K562 (cell line): ENCODE results near the gene FBN3. TPM values are rescaled to one million over a fixed set of nuclear protein-coding genes. Genes with fewer than 3 reads are reported as not detected.

Source experiments
- CHD7 ChIP-seq: fragments of 200-600 bp; sonication (generic); IDR thresholded peaks from one replicate; pipeline ENCODE4 v1.6.1; 2012; ENCODE audit warnings: mild to moderate bottlenecking, low read depth, low read length, inconsistent platforms
- NR2F6 ChIP-seq: fragments of 450-650 bp; formaldehyde crosslinking; IDR thresholded peaks from 2 replicates; pipeline ENCODE4 v1.4.0; 2020; ENCODE audit warnings: mild to moderate bottlenecking
- SMC3 ChIP-seq: conservative IDR thresholded peaks from 2 replicates; pipeline ENCODE4 v1.6.1; 2011; ENCODE audit warnings: low read depth, low read length, improper control_type of control experiment; ENCODE audit not compliant: insufficient read depth
- ZBTB1 ChIP-seq: sonication (generic); formaldehyde crosslinking; IDR thresholded peaks from 2 replicates; pipeline ENCODE4 v1.8.1; 2023; ENCODE audit warnings: missing genetic modification reagents, low read depth, mild to moderate bottlenecking, borderline replicate concordance
- ZBTB11 ChIP-seq, 3 experiments: fragments of 200-800 bp in 1 of 3; fragments of 250-450 bp in 1 of 3; fragments of 450-650 bp in 1 of 3; sonication (Bioruptor Pico) in 1 of 3; sonication (Bioruptor generic) in 1 of 3; formaldehyde crosslinking in 1 of 3; IDR thresholded peaks; 2 replicates each; pipeline versions ENCODE4 v1.6.1 to v1.8.0; 2016 to 2022; ENCODE audit warnings: mild to moderate bottlenecking in 2 of 3, missing genetic modification characterization in 2 of 3, missing compliant biosample characterization in 1 of 3, moderate library complexity in 1 of 3
- ZNF239 ChIP-seq: fragments of 250-450 bp; sonication (Bioruptor Pico); IDR thresholded peaks from 2 replicates; pipeline ENCODE4 v1.4.0; 2020; ENCODE audit warnings: mild to moderate bottlenecking
- ZNF253 ChIP-seq: fragments of 250-450 bp; sonication (Bioruptor Pico); conservative IDR thresholded peaks from 2 replicates; pipeline ENCODE4 v1.6.1; 2021; ENCODE audit warnings: mild to moderate bottlenecking
- ZNF766 ChIP-seq: fragments of 200-800 bp; sonication (Bioruptor generic); conservative IDR thresholded peaks from 2 replicates; pipeline ENCODE4 v1.6.1; 2016; ENCODE audit warnings: missing genetic modification characterization, missing compliant biosample characterization
- polyA plus RNA-seq, 8 experiments: library from polyadenylated mRNA; depleted of rRNA in 4 of 8; stranded (reverse) in 5 of 8; unstranded in 3 of 8; fragments of >200 nt; fragmentation: Nextera tagmentation in 2 of 8; fragmentation: Illumina TruSeq in 1 of 8; extraction: Ambion mirVana in 2 of 8; extraction: Trizol in 1 of 8; gene quantifications; 2 replicates each; pipeline versions ENCODE4 v1.2.1 to v1.2.3, GENCODE V29; 2011 to 2014; ENCODE audit warnings: inconsistent platforms in 1 of 8, missing spikeins in 1 of 8
- total RNA-seq, 7 experiments: library from RNA; depleted of rRNA in 6 of 7; stranded (reverse); fragments of >200 nt in 6 of 7; fragmentation: Illumina TruSeq in 2 of 7; extraction: Trizol in 2 of 7; gene quantifications; 2 replicates each; pipeline versions ENCODE4 v1.2.1 to v1.2.3, GENCODE V29; 2011 to 2021; ENCODE audit warnings: low replicate concordance in 1 of 7
- TF ChIP-seq, protein P1 (sequence below): fragments of 450-650 bp; IDR thresholded peaks from 2 replicates; pipeline ENCODE4 v1.6.1; 2017; ENCODE audit warnings: antibody characterized with exemption

The FBN3 gene
- total and polyA plus RNA-seq, 9 of the 15 experiments (the other 6 are each of a cell fraction or from before 2014, with no cell fraction given): under 0.01 to 0.29 (median 0.01) TPM; not detected in 4

DNA sequence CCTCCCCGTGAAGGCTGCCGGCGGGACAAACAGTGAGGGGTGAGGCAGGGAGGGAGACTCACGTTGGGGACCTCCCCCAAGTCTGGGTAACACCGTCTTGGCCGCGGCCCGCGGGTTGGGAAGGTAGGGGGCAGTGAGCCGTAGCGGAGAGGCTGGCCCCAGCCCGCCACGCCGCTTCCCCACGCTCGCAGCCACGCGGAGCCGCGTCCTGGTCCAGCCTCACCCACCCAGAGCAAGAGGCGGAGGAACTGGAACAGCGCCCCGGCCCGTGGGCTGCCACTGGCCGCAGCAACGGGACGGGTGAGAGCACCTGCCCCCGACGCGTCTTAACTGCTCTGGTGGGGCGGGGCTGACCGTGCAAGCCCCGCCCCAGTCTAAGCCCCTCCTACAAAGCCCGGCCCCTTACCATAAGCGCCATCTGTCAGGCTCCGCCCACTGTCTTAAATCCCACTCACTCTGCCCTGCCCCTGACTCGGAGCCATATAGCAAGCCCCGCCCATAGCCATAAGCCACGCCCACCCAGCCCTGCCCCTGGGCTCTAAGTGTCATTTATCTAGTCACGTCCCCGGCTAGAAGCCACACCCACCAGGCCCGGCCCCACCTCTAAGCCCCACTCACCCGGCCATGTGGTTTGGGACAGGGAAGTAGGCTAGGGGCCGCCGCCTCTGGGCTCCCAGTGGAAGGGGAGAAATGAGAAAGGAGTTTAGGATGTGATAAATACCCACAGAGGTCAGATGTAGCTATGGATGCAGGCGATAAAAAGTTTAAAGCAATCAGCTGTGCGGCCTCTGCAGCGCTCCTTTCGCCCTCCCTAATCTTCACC lies 98.9 kb downstream of the FBN3 start (continued):
- no peak for TF ChIP-seq CHD7
- no peak for TF ChIP-seq ZBTB1
- no peak for TF ChIP-seq ZNF253 (CRISPR knock-in tag)
- no peak for TF ChIP-seq SMC3
- TF ChIP-seq ZNF239 (CRISPR knock-in tag): no peak
- TF ChIP-seq ZNF766 (CRISPR knock-in tag): no peak; the same call in 1 of the 2 replicates
- no peak for TF ChIP-seq NR2F6 (CRISPR knock-in tag)
- no peak for TF ChIP-seq ZBTB11 (CRISPR knock-in tag; IDR thresholded peaks at IDR 0.05)
- TF ChIP-seq, protein P1, sequence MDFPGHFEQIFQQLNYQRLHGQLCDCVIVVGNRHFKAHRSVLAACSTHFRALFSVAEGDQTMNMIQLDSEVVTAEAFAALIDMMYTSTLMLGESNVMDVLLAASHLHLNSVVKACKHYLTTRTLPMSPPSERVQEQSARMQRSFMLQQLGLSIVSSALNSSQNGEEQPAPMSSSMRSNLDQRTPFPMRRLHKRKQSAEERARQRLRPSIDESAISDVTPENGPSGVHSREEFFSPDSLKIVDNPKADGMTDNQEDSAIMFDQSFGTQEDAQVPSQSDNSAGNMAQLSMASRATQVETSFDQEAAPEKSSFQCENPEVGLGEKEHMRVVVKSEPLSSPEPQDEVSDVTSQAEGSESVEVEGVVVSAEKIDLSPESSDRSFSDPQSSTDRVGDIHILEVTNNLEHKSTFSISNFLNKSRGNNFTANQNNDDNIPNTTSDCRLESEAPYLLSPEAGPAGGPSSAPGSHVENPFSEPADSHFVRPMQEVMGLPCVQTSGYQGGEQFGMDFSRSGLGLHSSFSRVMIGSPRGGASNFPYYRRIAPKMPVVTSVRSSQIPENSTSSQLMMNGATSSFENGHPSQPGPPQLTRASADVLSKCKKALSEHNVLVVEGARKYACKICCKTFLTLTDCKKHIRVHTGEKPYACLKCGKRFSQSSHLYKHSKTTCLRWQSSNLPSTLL: no peak
